Measurements from ENCODE around the gene ARNT2. TPM values are rescaled to one million over a fixed set of nuclear protein-coding genes. Genes with fewer than 3 reads are reported as not detected.

Gene ARNT2
- polyA plus RNA-seq, 2 of the 4 experiments (the other 2 are of a cell fraction): 8.9 to 17.0 TPM

GRCh38 chr15:80494351-80494751 lies 90.2 kb downstream of the ARNT2 start:
- H3K27ac ChIP-seq: peak overlapping the region; percentile 42 to 79
- H3K9me3 ChIP-seq: no peaks in the 10 kb centered on the region
- WGBS (ENCODE audit: missing lambda C conversion rate): 51% methylated on average over 5 of the region's 5 CpGs
- H3K4me2 ChIP-seq: peak overlapping the region; percentile 70
- peaks cover 36% of the 10 kb centered on the region for H3K4me1 ChIP-seq
- CTCF ChIA-PET: interaction anchor here (1.8 to 2.0 kb wide), 2 partner anchors 39 to 285 kb away, joined by 5 to 7 read pairs; partner anchors contain the start of gene CEMIP
- DNase-seq (ENCODE audit: low read depth in 1 of 2, low spot score in 1 of 2) (peak; percentile 52 to 71), FAIRE-seq (peak; percentile 70), ATAC-seq (peak in 1 of 2 experiments; percentile 84; a peak in 3 of 6 replicates)
- POLR2A ChIA-PET: no interaction called here
- no peak overlapping the region for H3K4me3 ChIP-seq
- no peak for TF ChIP-seq SMC3 (IDR thresholded peaks at IDR 0.05)
- no peak for TF ChIP-seq NR3C1 (IDR thresholded peaks at IDR 0.05)
- TF ChIP-seq RFX5 (IDR thresholded peaks at IDR 0.05): no peak
- TF ChIP-seq ATOH8 (CRISPR knock-in tag; IDR thresholded peaks at IDR 0.05; ENCODE audit: low read depth): no peak
- no peak for TF ChIP-seq NFE2L2 (conservative IDR thresholded peaks at IDR 0.05; ENCODE audit: low read length)
- TF ChIP-seq FOXS1 (CRISPR knock-in tag; IDR thresholded peaks at IDR 0.05): no peak
- TF ChIP-seq PHF8 (IDR thresholded peaks at IDR 0.05; ENCODE audit: borderline replicate concordance, low read depth): no peak
- no peak for TF ChIP-seq RARB (CRISPR knock-in tag; IDR thresholded peaks at IDR 0.05)
- TF ChIP-seq ELK1 (IDR thresholded peaks at IDR 0.05; ENCODE audit: low read depth, low read length): no peak
- no peak for TF ChIP-seq ZNF302 (CRISPR knock-in tag; IDR thresholded peaks at IDR 0.05)
- TF ChIP-seq ZFP36 (IDR thresholded peaks at IDR 0.05; ENCODE audit: borderline replicate concordance, partially characterized antibody): no peak
- no peak for TF ChIP-seq EHF (CRISPR knock-in tag; IDR thresholded peaks at IDR 0.05)
- no peak for TF ChIP-seq POLR2AphosphoS2 (conservative IDR thresholded peaks at IDR 0.05; ENCODE audit: low read length)
- no peak for TF ChIP-seq HOXB13 (CRISPR knock-in tag; IDR thresholded peaks at IDR 0.05; ENCODE audit: low read depth)
- TF ChIP-seq MAX (IDR thresholded peaks at IDR 0.05): peak; percentile 46
- TF ChIP-seq BCL3 (IDR thresholded peaks at IDR 0.05): no peak
- TF ChIP-seq MYC (IDR thresholded peaks at IDR 0.05; ENCODE audit: borderline replicate concordance, low read length): no peak
- TF ChIP-seq HES2 (IDR thresholded peaks at IDR 0.05): no peak
- no peak for TF ChIP-seq TFCP2L1 (CRISPR knock-in tag; IDR thresholded peaks at IDR 0.05)
- no peak for TF ChIP-seq JUN (IDR thresholded peaks at IDR 0.05)
- no peak for TF ChIP-seq RCOR1 (IDR thresholded peaks at IDR 0.05; ENCODE audit: low read depth, low read length)
- TF ChIP-seq CEBPB (IDR thresholded peaks at IDR 0.05): no peak
- TF ChIP-seq CBX8 (IDR thresholded peaks at IDR 0.05): no peak
- peak; percentile 22 for TF ChIP-seq MAFK (IDR thresholded peaks at IDR 0.05; ENCODE audit: partially characterized antibody)
- no peak for TF ChIP-seq ZC3H11A (IDR thresholded peaks at IDR 0.05)
- TF ChIP-seq EHMT2 (IDR thresholded peaks at IDR 0.05; ENCODE audit: low read depth): no peak
- no peak for TF ChIP-seq USF2 (IDR thresholded peaks at IDR 0.05)
- peak; percentile 36; the same call in 1 of the 2 replicates for TF ChIP-seq GATA3 (IDR thresholded peaks at IDR 0.05; ENCODE audit: borderline replicate concordance)
- no peak for TF ChIP-seq HDAC2 (IDR thresholded peaks at IDR 0.05)
- TF ChIP-seq HOXA7 (CRISPR knock-in tag; IDR thresholded peaks at IDR 0.05): no peak
- TF ChIP-seq BHLHE40 (IDR thresholded peaks at IDR 0.05; ENCODE audit: low read depth, low read length): no peak
- TF ChIP-seq HOXB5 (CRISPR knock-in tag; IDR thresholded peaks at IDR 0.05): no peak
- TF ChIP-seq ZSCAN20 (CRISPR knock-in tag; IDR thresholded peaks at IDR 0.05): no peak
- TF ChIP-seq E2F6 (IDR thresholded peaks at IDR 0.05; ENCODE audit: borderline replicate concordance, low read depth): no peak
- TF ChIP-seq JUNB (IDR thresholded peaks at IDR 0.05): 0 out of 2 replicates have a peak, but pooled peaks have one; percentile 24
- TF ChIP-seq POLR2A (IDR thresholded peaks at IDR 0.05; ENCODE audit: low read length): no peak
- TF ChIP-seq FOSL2 (IDR thresholded peaks at IDR 0.05): no peak
- TF ChIP-seq FOSL2 (CRISPR knock-in tag; IDR thresholded peaks at IDR 0.05): peak; percentile 42; the same call in 1 of the 2 replicates
- no peak for TF ChIP-seq CHD4 (IDR thresholded peaks at IDR 0.05; ENCODE audit: borderline replicate concordance)
- no peak for TF ChIP-seq ESRRA (IDR thresholded peaks at IDR 0.05; ENCODE audit: borderline replicate concordance, low read length)
- no peak for TF ChIP-seq FOSB (CRISPR knock-in tag; IDR thresholded peaks at IDR 0.05)

Data from A549 (cell line).